Fibroblast of pulmonary artery (primary cell): ENCODE results near the gene KRTAP4-16.
"Not testable (repeated sequence)": the region's sequence is repeated elsewhere in the genome, so short reads cannot be mapped to it uniquely, and the experiment has no call there.

Source experiments
- DNase-seq: peaks from one replicate; pipeline ENCODE4 v3.0.0-alpha.2; 2010; ENCODE audit warnings: low read depth
- H3K4me3 ChIP-seq: replicated peaks from 2 replicates; pipeline ENCODE4 v1.5.1; 2011; ENCODE audit warnings: low read depth, mild to moderate bottlenecking, control low read depth, low read length, moderate library complexity
- TF ChIP-seq, protein P1 (sequence below): IDR thresholded peaks from 2 replicates; pipeline ENCODE4 v1.5.1; 2011; ENCODE audit warnings: mild to moderate bottlenecking, control low read depth, low read length, inconsistent platforms; ENCODE audit errors: missing control alignments

The KRTAP4-16 gene

DNA sequence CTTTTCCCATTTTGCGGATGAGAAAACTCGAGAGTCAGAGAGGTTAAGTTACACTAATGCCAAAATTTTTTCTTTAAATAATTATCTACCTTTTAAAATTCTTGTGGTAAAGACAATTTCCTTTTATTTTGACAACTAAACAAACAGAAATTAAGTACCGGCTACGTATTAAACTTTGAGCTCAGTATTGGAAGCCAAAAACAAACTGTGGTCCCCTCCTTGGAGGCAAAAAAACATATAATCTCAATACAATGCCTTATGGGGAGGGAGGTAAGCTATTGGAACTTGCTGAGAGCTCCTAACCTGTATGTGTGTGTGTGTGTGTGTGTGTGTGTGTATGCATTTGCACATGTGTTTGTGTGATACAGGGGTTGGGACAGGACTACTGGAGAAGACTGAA lies 38.6 kb downstream of the KRTAP4-16 start:
- TF ChIP-seq, protein P1, sequence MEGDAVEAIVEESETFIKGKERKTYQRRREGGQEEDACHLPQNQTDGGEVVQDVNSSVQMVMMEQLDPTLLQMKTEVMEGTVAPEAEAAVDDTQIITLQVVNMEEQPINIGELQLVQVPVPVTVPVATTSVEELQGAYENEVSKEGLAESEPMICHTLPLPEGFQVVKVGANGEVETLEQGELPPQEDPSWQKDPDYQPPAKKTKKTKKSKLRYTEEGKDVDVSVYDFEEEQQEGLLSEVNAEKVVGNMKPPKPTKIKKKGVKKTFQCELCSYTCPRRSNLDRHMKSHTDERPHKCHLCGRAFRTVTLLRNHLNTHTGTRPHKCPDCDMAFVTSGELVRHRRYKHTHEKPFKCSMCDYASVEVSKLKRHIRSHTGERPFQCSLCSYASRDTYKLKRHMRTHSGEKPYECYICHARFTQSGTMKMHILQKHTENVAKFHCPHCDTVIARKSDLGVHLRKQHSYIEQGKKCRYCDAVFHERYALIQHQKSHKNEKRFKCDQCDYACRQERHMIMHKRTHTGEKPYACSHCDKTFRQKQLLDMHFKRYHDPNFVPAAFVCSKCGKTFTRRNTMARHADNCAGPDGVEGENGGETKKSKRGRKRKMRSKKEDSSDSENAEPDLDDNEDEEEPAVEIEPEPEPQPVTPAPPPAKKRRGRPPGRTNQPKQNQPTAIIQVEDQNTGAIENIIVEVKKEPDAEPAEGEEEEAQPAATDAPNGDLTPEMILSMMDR = no peak
- H3K4me3 ChIP-seq = no peak overlapping the region
- no peak for DNase-seq

DNA sequence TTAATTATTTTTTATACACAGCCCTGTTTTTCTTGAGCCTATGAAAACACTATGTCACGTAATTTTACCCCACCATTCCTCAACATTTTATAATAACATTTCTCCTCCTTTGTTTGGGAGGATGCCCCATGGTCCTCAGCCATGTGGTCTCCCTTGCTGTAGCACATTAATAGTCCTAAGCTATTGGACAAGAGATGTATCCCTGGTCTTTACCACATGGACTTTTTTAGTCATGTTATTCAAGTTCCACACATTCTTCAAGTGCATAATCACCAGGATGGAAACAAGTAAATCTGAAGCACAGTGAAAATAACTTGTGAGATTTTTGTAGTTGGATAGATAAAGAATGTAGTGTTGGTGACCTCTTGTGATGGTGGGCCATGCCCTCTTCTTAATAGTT lies 40.0 kb downstream of the KRTAP4-16 start:
- peak; percentile 65 for DNase-seq
- TF ChIP-seq, protein P1 = no peak
- no peak overlapping the region for H3K4me3 ChIP-seq

DNA sequence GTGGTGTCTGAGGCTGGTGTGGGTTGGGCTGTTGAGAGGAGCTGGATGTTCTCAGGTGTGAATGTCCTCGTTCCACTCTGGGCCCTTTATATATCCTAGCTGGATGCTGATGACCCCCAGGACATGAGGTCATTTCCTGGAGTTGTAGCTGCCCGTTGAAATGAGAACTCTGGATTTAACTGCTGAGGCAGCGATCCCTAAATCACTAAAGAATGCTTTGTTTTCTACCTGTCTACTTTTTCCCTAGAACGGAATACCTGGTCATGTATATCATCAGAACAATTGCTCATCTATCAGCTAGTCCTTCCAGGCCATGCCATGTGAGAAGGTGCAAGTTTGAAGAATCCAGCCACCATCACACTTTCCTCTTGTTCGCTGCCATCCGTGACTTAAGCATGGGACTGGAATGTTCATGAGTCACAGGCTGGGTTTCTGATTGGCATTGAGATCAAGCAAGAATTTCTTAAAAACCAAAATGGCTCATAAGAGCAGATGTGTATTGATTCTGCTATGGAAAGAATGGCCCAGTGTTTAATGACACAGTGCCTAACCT lies 41.9 kb downstream of the KRTAP4-16 start, which contains the start of gene KRTAP2-3:
Gene KRTAP2-3 (minus strand): TSS at position 63 of the 553 bp plus-strand sequence. CDS start 64 bp downstream, outside the sequence.
- TF ChIP-seq, protein P1 = no peak
- H3K4me3 ChIP-seq = no peak within 1 kb of the TSS
- peak; percentile 66 for DNase-seq

DNA sequence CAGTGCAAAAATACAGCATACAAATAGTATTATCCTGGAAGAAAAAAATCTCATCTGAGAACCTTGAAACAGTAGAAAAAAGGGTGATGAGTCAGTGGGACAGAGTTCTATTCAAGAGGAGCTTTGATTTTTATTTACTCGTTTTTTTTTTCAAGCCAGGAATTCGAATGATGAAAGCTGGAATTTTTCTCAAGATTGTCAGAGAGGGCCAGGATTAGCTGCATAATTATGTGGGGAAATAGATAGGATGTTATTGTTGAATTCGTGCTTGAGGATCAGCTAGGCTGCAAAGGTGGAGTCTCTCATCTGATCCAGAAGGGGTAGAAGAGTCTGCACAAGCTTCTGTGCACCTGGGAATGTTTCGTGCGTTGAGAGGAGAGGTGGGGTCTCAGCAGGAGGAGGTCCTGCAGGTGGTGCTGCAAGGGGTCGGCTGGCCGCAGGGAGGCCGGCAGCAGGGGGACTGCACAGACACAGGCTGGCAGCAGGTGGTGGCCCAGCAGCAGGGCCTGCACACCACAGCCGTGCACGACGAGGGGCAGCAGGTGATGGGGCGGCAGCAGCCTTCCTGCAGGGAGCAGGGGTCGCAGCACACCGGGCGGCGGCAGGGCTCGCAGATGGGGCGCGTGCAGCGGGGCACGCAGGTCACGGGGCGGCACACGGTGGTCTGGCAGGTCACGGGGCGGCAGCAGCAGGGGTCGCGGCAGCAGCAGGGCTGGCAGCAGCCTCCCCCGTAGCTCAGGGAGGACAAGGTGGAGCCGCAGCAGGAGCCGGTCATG lies 42.5 kb downstream of the KRTAP4-16 start:
- not testable (repeated sequence) for H3K4me3 ChIP-seq
- DNase-seq = peak; percentile 49

DNA sequence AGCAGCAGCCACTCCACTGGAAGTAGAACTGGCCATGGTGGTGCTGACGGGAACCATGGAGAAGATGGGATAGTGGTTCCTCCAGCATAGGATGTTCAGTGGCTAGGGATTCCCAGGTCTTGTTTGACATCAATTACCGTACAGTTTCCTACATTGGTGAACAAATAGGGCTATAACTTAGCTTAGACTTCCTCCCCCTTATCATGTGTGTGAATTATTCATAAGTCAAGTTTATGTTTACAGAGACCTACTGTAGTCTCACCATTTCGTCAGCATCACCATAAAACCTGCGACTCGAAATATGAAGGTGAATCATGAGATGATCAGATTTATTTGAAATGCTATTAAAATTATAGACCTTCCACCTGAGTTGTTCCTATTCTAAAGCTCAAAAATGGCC lies 43.3 kb downstream of the KRTAP4-16 start:
- DNase-seq = no peak
- TF ChIP-seq, protein P1 = no peak

DNA sequence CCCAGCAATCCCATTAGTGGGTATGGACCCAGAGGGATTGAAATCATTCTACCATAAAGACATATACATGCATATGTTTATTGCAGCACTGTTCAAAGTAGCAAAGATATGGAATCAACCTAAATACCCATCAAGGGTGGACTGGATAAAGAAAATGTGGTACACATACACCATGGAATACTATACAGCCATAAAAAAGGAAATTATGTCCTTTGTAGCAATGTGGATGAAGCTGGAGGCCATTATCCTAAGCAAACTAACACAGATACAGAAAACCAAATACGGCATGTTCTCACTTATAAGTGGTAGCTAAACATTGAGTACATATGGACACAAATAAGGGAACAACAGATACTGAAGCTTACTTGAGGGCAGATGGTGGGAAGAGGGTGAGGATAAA lies 44.5 kb downstream of the KRTAP4-16 start:
- DNase-seq = no peak
- TF ChIP-seq, protein P1 = no peak
- no peak overlapping the region for H3K4me3 ChIP-seq

More for the DNA sequence above, 43.3 kb downstream of the KRTAP4-16 start:
- H3K4me3 ChIP-seq = no peak overlapping the region

DNA sequence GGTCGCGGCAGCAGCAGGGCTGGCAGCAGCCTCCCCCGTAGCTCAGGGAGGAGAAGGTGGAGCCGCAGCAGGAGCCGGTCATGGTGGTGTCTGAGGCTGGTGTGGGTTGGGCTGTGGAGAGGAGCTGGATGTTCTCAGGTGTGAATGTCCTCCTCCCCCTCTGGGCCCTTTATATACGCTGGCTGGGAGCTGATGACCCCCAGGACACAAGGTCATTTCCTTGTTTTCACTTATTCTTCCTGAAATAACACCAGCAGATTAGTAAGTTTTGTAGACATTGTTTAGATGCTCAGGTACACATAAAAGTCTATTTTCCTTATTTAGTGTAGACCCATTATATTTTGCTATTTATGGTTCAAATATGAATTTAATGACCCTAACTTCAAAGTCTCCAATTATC lies 46.9 kb downstream of the KRTAP4-16 start, which contains the start of gene KRTAP2-2:
Gene KRTAP2-2 (minus strand): TSS at position 101 of the 400 bp plus-strand sequence. CDS start 19 bp downstream, at position 82.
- not testable (repeated sequence) for DNase-seq, H3K4me3 ChIP-seq

DNA sequence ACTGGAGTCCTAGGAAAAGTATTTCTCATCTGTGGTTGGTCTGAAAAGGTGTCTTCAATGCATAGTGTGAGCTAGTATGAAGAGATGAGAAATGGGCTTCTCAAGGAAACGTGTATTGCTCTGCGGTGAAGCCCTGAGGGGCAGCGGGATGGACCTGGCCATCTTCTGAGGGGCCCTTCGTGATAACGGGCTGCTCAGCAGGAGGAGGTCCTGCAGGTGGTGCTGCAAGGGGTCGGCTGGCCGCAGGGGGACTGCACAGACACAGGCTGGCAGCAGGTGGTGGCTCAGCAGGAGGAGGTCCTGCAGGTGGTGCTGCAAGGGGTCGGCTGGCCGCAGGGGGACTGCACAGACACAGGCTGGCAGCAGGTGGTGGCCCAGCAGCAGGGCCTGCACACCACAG lies 47.5 kb downstream of the KRTAP4-16 start:
- H3K4me3 ChIP-seq, DNase-seq: not testable (repeated sequence)
